PFSK-1 (cell line): ENCODE results near the gene RIPOR2.

ENCODE experiments used
- FOXP2 ChIP-seq: optimal IDR thresholded peaks from 2 replicates; pipeline ENCODE3; 2011; ENCODE audit warnings: borderline replicate concordance, control low read depth, inconsistent platforms; ENCODE audit not compliant: insufficient read depth; ENCODE audit errors: extremely low read length, extremely low read depth
- POLR2AphosphoS5 ChIP-seq: IDR thresholded peaks from 2 replicates; pipeline ENCODE4 v1.6.1; 2012; ENCODE audit warnings: low read depth, mild to moderate bottlenecking, control low read depth, low read length, moderate library complexity
- REST ChIP-seq, 2 experiments: IDR thresholded peaks; 2 replicates each; pipeline versions ENCODE4 v1.6.1 to v1.8.0; 2011 to 2012; ENCODE audit warnings: low read depth in 2 of 2, low read length in 2 of 2, control low read depth in 1 of 2, inconsistent platforms in 1 of 2, mild to moderate bottlenecking in 1 of 2, moderate library complexity in 1 of 2; ENCODE audit not compliant: insufficient read depth in 1 of 2
- SIN3A ChIP-seq: IDR thresholded peaks from 2 replicates; pipeline ENCODE4 v1.6.1; 2012; ENCODE audit warnings: mild to moderate bottlenecking, low read length, moderate library complexity, borderline replicate concordance; ENCODE audit not compliant: insufficient read depth
- TAF1 ChIP-seq: IDR thresholded peaks from 2 replicates; pipeline ENCODE4 v1.6.1; 2012; ENCODE audit warnings: low read length, control low read depth, borderline replicate concordance; ENCODE audit not compliant: insufficient read depth

RIPOR2 gene

GRCh38 chr6:24774696-24775519, 160.9 kb downstream of the RIPOR2 start, which contains the start of gene GMNN:
TSS of gene GMNN (plus strand) at chr6:24774937. CDS start at chr6:24777247, 2,310 bp downstream.
- TF ChIP-seq POLR2AphosphoS5: peak; percentile 96
- peak; percentile 42 for TF ChIP-seq FOXP2
- TF ChIP-seq REST (IDR thresholded peaks at IDR 0.05; ENCODE audit: insufficient read depth in 1 of 2, low read depth in 2 of 2, low read length in 2 of 2): 0 out of 4 replicates have a peak, but pooled peaks have one; percentile 20 to 41
- TF ChIP-seq SIN3A: peak; percentile 80; the same call in 1 of the 2 replicates
- peak; percentile 70; the same call in 1 of the 2 replicates for TF ChIP-seq TAF1

GRCh38 chr6:24768361-24768760, 167.4 kb downstream of the RIPOR2 start:
- TF ChIP-seq SIN3A: no peak
- no peak for TF ChIP-seq POLR2AphosphoS5
- TF ChIP-seq TAF1: no peak
- no peak for TF ChIP-seq FOXP2
- no peak for TF ChIP-seq REST (IDR thresholded peaks at IDR 0.05; ENCODE audit: insufficient read depth in 1 of 2, low read depth in 2 of 2, low read length in 2 of 2)

GRCh38 chr6:24766680-24767462, 168.9 kb downstream of the RIPOR2 start:
- TF ChIP-seq FOXP2: no peak
- TF ChIP-seq POLR2AphosphoS5: no peak
- TF ChIP-seq SIN3A: no peak
- no peak for TF ChIP-seq TAF1
- TF ChIP-seq REST (IDR thresholded peaks at IDR 0.05; ENCODE audit: insufficient read depth in 1 of 2, low read depth in 2 of 2, low read length in 2 of 2): no peak

GRCh38 chr6:24763578-24763977, 172.2 kb downstream of the RIPOR2 start:
- TF ChIP-seq TAF1 (no peak), POLR2AphosphoS5 (no peak), SIN3A (no peak), REST (IDR thresholded peaks at IDR 0.05; ENCODE audit: insufficient read depth in 1 of 2, low read depth in 2 of 2, low read length in 2 of 2) (no peak), FOXP2 (no peak)
